Esophagus muscularis mucosa (tissue), 4 donors: Measurements from ENCODE around the gene DLG1. TPM values are rescaled to one million over a fixed set of nuclear protein-coding genes. Genes with fewer than 3 reads are reported as not detected.
"Not testable (repeated sequence)": the region's sequence is repeated elsewhere in the genome, so short reads cannot be mapped to it uniquely, and the experiment has no call there.

Source experiments
- DNase-seq: peaks from one replicate; pipeline ENCODE4 v3.0.0-alpha.2; 2017; ENCODE audit errors: extremely low spot score
- H3K27ac ChIP-seq, 4 donors: fragments of 200-600 bp; sonication (generic); replicated peaks in 1 of 4; 1 replicate in 3 of 4; 2 replicates in 1 of 4; pipeline ENCODE4 v1.5.1; 2016 to 2019; ENCODE audit warnings: mild to moderate bottlenecking in 1 of 4
- H3K27me3 ChIP-seq, 4 donors: fragments of 200-600 bp; sonication (generic); one replicate each; pipeline versions ENCODE4 v1.5.1 to v1.6.0; 2016 to 2019
- H3K36me3 ChIP-seq, 4 donors: fragments of 200-600 bp; sonication (generic); one replicate each; pipeline ENCODE4 v1.5.1; 2016 to 2019
- H3K4me1 ChIP-seq, 4 donors: fragments of 200-600 bp; sonication (generic); one replicate each; pipeline ENCODE4 v1.5.1; 2016 to 2019
- H3K4me3 ChIP-seq, 4 donors: fragments of 200-600 bp; sonication (generic); 1 replicate in 2 of 4; 2 replicates in 2 of 4; pipeline ENCODE4 v1.5.1; 2016 to 2019; ENCODE audit warnings: mild to moderate bottlenecking in 4 of 4, moderate library complexity in 1 of 4
- H3K9me3 ChIP-seq, 4 donors: fragments of 200-600 bp; sonication (generic); 1 replicate in 3 of 4; 2 replicates in 1 of 4; pipeline ENCODE4 v1.5.1; 2016 to 2019
- CTCF ChIP-seq, 3 experiments: fragments of 200-600 bp in 2 of 3; fragments of 450-650 bp in 1 of 3; sonication (generic) in 2 of 3; IDR thresholded peaks; one replicate each; pipeline ENCODE4 v1.5.1; 2017 to 2019; ENCODE audit warnings: antibody characterized with exemption in 3 of 3, mild to moderate bottlenecking in 2 of 3, moderate library complexity in 1 of 3
- EP300 ChIP-seq: sonication (generic); formaldehyde crosslinking; IDR thresholded peaks from one replicate; pipeline ENCODE4 v1.6.1; 2017; ENCODE audit warnings: antibody characterized with exemption
- POLR2A ChIP-seq: fragments of 450-650 bp; IDR thresholded peaks from one replicate; pipeline ENCODE4 v1.6.1; 2017; ENCODE audit warnings: antibody characterized with exemption, moderate library complexity, mild to moderate bottlenecking, low read depth
- POLR2AphosphoS5 ChIP-seq, 2 donors: sonication (generic); formaldehyde crosslinking; IDR thresholded peaks; one replicate each; pipeline ENCODE4 v1.6.1; 2017; ENCODE audit warnings: antibody characterized with exemption in 2 of 2
- WGBS: methylation state at CpG from one replicate; pipeline ENCODE4 v1.1.5; 2018; 5-methylcytosine and 5-hydroxymethylcytosine counted together
- intact Hi-C: fragments of 100-400 bp; cut with DNase I; formaldehyde crosslinking; loops from one replicate; pipeline ENCODE4 v1.15.1; 2023
- total RNA-seq, 4 donors: library from RNA; depleted of rRNA; stranded (reverse); fragments of >200 nt; gene quantifications; one replicate each; pipeline versions ENCODE4 v1.1.0 to v1.2.1, GENCODE V29; 2016

DLG1 gene
- total RNA-seq, 4 donors from 2014 or later, result 56.8 to 73.1 (median 69.1) TPM

DNA sequence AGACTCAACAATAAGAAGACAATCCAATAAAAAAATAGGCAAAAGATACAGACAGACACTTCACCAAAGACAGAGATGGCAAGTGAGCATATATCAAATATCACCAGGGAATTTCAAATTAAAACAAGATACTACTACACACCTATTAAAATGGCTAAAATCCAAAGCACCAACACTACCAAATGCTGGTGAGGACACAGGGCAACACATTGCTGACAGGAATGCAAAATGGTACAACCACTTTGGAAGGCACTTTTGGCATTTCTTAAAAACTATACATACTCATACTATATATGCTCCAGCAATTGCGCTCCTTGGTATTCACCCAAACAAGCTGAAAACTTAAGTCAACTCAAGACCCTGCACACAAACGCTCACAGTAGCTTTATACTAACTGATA, 12.9 kb downstream of the DLG1 start:
- peaks cover 0 to 45% (median 27%) of the 10 kb centered on the region in 4 donors for H3K36me3 ChIP-seq
- no peaks in the 10 kb centered on the region for H3K27me3 ChIP-seq
- no peaks in the 10 kb centered on the region for H3K9me3 ChIP-seq
- no peak for TF ChIP-seq POLR2AphosphoS5 (IDR thresholded peaks at IDR 0.05)
- no peak for TF ChIP-seq EP300
- no peak for TF ChIP-seq CTCF (IDR thresholded peaks at IDR 0.05)
- no peak for TF ChIP-seq POLR2A
- H3K27ac ChIP-seq, result no peak overlapping the region
- intact Hi-C loops, result no loop called here
- no peak for DNase-seq
- H3K4me3 ChIP-seq, result no peak overlapping the region
- 95% methylated on average over 2 of the region's 2 CpGs for WGBS
- H3K4me1 ChIP-seq, result peaks cover 0 to 5% (median 1%) of the 10 kb centered on the region in 4 donors

- WGBS, result 88% methylated on average over 2 of the region's 2 CpGs
- no peak for DNase-seq
- peaks cover 0 to 51% (median 30%) of the 10 kb centered on the region in 4 donors for H3K36me3 ChIP-seq
Observed at GRCh38 chr3:197283045-197283444, 15.4 kb downstream of the DLG1 start.

GRCh38 chr3:197281849-197282248, 16.6 kb downstream of the DLG1 start:
- no peak overlapping the region for H3K27ac ChIP-seq
- no peak for DNase-seq
- no peaks in the 10 kb centered on the region for H3K9me3 ChIP-seq
- no peaks in the 10 kb centered on the region for H3K4me1 ChIP-seq
- peaks cover 0 to 54% (median 32%) of the 10 kb centered on the region in 4 donors for H3K36me3 ChIP-seq
- intact Hi-C loops, result no loop called here
- H3K27me3 ChIP-seq, result no peaks in the 10 kb centered on the region
- H3K4me3 ChIP-seq, result no peak overlapping the region
- no peak for TF ChIP-seq POLR2AphosphoS5 (IDR thresholded peaks at IDR 0.05)
- no peak for TF ChIP-seq POLR2A
- TF ChIP-seq EP300, result no peak
- no peak for TF ChIP-seq CTCF (IDR thresholded peaks at IDR 0.05)
- 100% methylated on average over 1 of the region's 1 CpG for WGBS

More at GRCh38 chr3:197283045-197283444, 15.4 kb downstream of the DLG1 start:
- no peak overlapping the region for H3K4me3 ChIP-seq
- H3K27me3 ChIP-seq, result no peaks in the 10 kb centered on the region
- no peak overlapping the region for H3K27ac ChIP-seq
- no peaks in the 10 kb centered on the region for H3K4me1 ChIP-seq
- H3K9me3 ChIP-seq, result no peaks in the 10 kb centered on the region
- TF ChIP-seq POLR2A (no peak), CTCF (IDR thresholded peaks at IDR 0.05) (no peak), EP300 (no peak), POLR2AphosphoS5 (IDR thresholded peaks at IDR 0.05) (no peak)
- intact Hi-C loops, result no loop called here

DNA sequence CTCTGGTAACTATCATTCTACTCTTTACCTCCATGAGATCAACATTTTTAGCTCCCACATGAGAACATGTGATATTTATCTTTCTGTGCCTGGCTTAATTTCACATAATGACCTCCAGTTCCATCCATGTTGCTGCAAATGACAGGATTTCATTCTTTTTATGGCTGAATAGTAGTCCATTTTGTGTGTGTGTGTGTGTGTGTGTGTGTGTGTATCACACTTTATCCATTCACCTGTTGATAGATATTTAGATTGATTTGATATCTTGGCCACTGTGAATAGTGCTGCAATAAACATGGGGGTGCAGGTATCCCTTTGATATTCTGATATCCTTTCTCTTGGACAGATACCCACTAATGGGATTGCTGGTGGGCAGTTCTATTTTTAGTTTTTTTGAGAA, 18.3 kb downstream of the DLG1 start:
- Histone ChIP-seq H3K4me1 (no peaks in the 10 kb centered on the region), H3K27me3 (no peaks in the 10 kb centered on the region), H3K36me3 (peaks cover 0 to 48% (median 25%) of the 10 kb centered on the region in 4 donors), H3K9me3 (no peaks in the 10 kb centered on the region), H3K4me3 (no peak overlapping the region), H3K27ac (no peak overlapping the region)
- DNase-seq, result no peak
- intact Hi-C loops, result no loop called here
- TF ChIP-seq POLR2A, result no peak
- TF ChIP-seq POLR2AphosphoS5 (IDR thresholded peaks at IDR 0.05), result no peak
- TF ChIP-seq EP300, result no peak
- no peak for TF ChIP-seq CTCF (IDR thresholded peaks at IDR 0.05)

- no peak for DNase-seq
- H3K4me1 ChIP-seq, result no peaks in the 10 kb centered on the region
- H3K27me3 ChIP-seq, result no peaks in the 10 kb centered on the region
- no peak overlapping the region for H3K27ac ChIP-seq
- no peaks in the 10 kb centered on the region for H3K9me3 ChIP-seq
- peaks cover 0 to 48% (median 28%) of the 10 kb centered on the region in 4 donors for H3K36me3 ChIP-seq
- TF ChIP-seq POLR2A (no peak), CTCF (IDR thresholded peaks at IDR 0.05) (no peak), POLR2AphosphoS5 (IDR thresholded peaks at IDR 0.05) (no peak), EP300 (no peak)
- intact Hi-C loops, result no loop called here
- H3K4me3 ChIP-seq, result no peak overlapping the region
Observed at GRCh38 chr3:197278933-197279332, 19.5 kb downstream of the DLG1 start.

GRCh38 chr3:197276808-197277207, 21.6 kb downstream of the DLG1 start:
- WGBS, result 96% methylated on average over 8 of the region's 8 CpGs
- H3K4me1 ChIP-seq, H3K9me3 ChIP-seq, H3K27ac ChIP-seq, intact Hi-C loops, H3K4me3 ChIP-seq, H3K27me3 ChIP-seq, DNase-seq: not testable (repeated sequence)
- H3K36me3 ChIP-seq, result peaks cover 0 to 37% (median 20%) of the 10 kb centered on the region in 4 donors
